ENCODE results near the gene DENND1A. TPM values are rescaled to one million over a fixed set of nuclear protein-coding genes. Genes with fewer than 3 reads are reported as not detected.
A peak's percentile ranks its signal among the peaks of the same experiment; 100 is the strongest.

Gene DENND1A
- total and polyA plus RNA-seq, 8 donors: 4.4 to 109 (median 21.4) TPM

DNA sequence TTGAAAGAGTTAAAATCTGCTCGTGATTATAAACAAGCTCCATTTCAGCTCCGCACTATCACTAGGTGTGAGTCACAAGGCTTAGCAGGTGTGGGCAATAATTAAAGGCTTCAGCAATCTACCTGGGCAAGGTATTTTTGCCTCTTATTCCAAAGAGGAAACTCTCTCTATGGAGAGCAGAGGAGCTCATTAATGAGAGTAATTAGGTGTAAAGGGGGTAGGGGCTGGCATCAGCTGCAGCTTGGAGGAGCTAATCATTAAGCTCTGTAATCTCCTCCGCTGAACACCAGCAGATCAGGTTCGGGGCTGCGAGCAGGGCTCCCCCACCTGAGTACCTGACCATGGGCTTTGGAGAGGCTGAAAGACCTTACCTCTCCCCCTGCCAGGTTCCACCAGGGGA is 444.7 kb downstream of the DENND1A start:
- Histone ChIP-seq H3K4me1 (peaks cover 0 to 13% (median 4%) of the 10 kb centered on the region in 4 donors), H3K27ac (peak overlapping the region in 1 of 5 donors; percentile 11), H3K4me3 (no peak overlapping the region), H3K27me3 (no peaks in the 10 kb centered on the region), H3K9me3 (no peaks in the 10 kb centered on the region), H3K36me3 (no peaks in the 10 kb centered on the region)
- no peak for TF ChIP-seq CTCF (IDR thresholded peaks at IDR 0.05)
- no peak for TF ChIP-seq EP300 (IDR thresholded peaks at IDR 0.05)
- TF ChIP-seq POLR2A (IDR thresholded peaks at IDR 0.05): no peak
- peak in 1 of 3 donors; percentile 2 for TF ChIP-seq POLR2AphosphoS5 (IDR thresholded peaks at IDR 0.05)
- peak in 1 of 2 donors; percentile 67 for DNase-seq
- intact Hi-C loops (cut with DNase I; ENCODE audit: low total_unique reads): no loop called here
- 27 to 66% (median 43%) methylated on average over 5 of the region's 5 CpGs for WGBS, 5 donors

DNA sequence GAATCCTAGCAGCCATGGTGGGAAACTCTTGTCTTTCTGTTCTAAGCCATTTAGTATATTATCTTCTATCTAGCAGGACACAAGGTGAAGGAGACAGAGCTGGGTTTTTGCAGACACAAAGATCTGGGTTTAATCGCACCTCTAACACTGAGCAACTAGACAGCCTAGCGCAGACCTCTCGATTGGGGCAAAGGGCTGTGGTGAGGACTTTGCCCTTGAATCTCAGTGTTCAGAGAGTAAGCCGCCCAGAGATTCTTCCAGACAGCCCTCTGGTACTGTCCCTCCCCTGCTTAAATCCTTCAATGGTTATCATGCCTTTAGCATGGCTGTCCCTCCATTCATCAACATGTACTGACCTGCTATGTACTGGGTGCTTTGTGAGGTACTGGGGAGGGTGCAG is 445.8 kb downstream of the DENND1A start:
- intact Hi-C loops (cut with DNase I; ENCODE audit: low total_unique reads): no loop called here
- H3K27ac ChIP-seq: no peak overlapping the region
- no peaks in the 10 kb centered on the region for H3K36me3 ChIP-seq
- no peaks in the 10 kb centered on the region for H3K27me3 ChIP-seq
- TF ChIP-seq POLR2AphosphoS5 (IDR thresholded peaks at IDR 0.05) (no peak), CTCF (IDR thresholded peaks at IDR 0.05) (no peak), EP300 (IDR thresholded peaks at IDR 0.05) (no peak), POLR2A (IDR thresholded peaks at IDR 0.05) (no peak)
- H3K4me1 ChIP-seq: peaks cover 0 to 13% (median 4%) of the 10 kb centered on the region in 4 donors
- H3K4me3 ChIP-seq: no peak overlapping the region
- DNase-seq: peak in 1 of 2 donors; percentile 45
- 56 to 78% (median 61%) methylated on average over 1 to 4 of the region's 4 CpGs for WGBS, 5 donors
- H3K9me3 ChIP-seq: no peaks in the 10 kb centered on the region

DNA sequence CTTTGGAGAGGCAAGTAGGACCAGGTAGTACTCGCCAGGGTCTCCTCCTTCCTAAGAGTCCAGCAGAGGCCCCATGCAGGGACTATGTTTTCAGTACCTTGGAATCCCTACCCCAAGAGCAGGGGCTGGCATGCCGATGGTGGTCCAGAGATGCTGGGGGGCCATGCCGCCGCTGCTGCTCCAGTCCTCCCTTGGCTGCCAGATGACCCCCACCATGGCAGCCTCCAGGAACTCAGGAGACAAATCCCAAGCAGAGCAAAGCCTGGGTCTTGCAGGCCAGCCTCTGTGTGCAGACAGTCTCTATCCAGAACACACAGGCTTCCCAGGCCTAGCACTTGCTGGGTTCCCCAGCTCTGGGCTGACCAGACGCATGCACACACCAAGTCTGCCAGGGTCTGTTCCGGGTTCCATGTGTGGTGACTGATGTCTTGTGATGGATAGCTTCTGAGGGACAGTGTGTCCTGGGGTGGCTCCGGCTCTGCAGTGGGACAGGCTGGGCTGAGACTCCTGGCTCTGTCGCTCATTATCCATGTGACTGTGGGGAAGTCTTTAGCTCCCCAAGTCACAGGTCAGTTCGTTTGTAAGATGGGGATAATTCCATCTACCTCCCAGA is 446.6 kb downstream of the DENND1A start:
- intact Hi-C loops (cut with DNase I; ENCODE audit: low total_unique reads): no loop called here
- no peaks in the 10 kb centered on the region for H3K9me3 ChIP-seq
- no peaks in the 10 kb centered on the region for H3K27me3 ChIP-seq
- WGBS, 5 donors: 91 to 98% (median 94%) methylated on average over 8 to 9 of the region's 9 CpGs
- H3K4me1 ChIP-seq: peaks cover 0 to 13% (median 4%) of the 10 kb centered on the region in 4 donors
- DNase-seq: no peak
- TF ChIP-seq EP300 (IDR thresholded peaks at IDR 0.05) (no peak), CTCF (IDR thresholded peaks at IDR 0.05) (no peak), POLR2AphosphoS5 (IDR thresholded peaks at IDR 0.05) (no peak), POLR2A (IDR thresholded peaks at IDR 0.05) (no peak)
- H3K27ac ChIP-seq: no peak overlapping the region
- no peak overlapping the region for H3K4me3 ChIP-seq
- H3K36me3 ChIP-seq: no peaks in the 10 kb centered on the region

- no peak for DNase-seq
- Histone ChIP-seq H3K4me1 (peaks cover 0 to 13% (median 4%) of the 10 kb centered on the region in 4 donors), H3K4me3 (no peak overlapping the region), H3K27ac (no peak overlapping the region), H3K27me3 (no peaks in the 10 kb centered on the region), H3K9me3 (no peaks in the 10 kb centered on the region), H3K36me3 (no peaks in the 10 kb centered on the region)
- no peak for TF ChIP-seq CTCF (IDR thresholded peaks at IDR 0.05)
- 53 to 80% (median 71%) methylated on average over 3 of the region's 3 CpGs for WGBS, 5 donors
- intact Hi-C loops (cut with DNase I; ENCODE audit: low total_unique reads): no loop called here
These were observed 447.5 kb downstream of the DENND1A start for GRCh38 chr9:123482295-123482968.
